Karpas-422 (cell line): ENCODE results near the gene CTU1. TPM values are rescaled to one million over a fixed set of nuclear protein-coding genes. Genes with fewer than 3 reads are reported as not detected.

ENCODE experiments used
- DNase-seq: peaks from one replicate; pipeline ENCODE4 v3.0.0-alpha.2; 2015
- H2AFZ ChIP-seq: fragments of 200-600 bp; sonication (generic); 2 replicates; pipeline ENCODE4 v1.6.1; 2014; ENCODE audit warnings: antibody characterized with exemption, low read length, mixed read lengths
- H3K27ac ChIP-seq: fragments of 200-600 bp; sonication (generic); 2 replicates; pipeline ENCODE4 v1.5.1; 2014; ENCODE audit warnings: mild to moderate bottlenecking, low read length, moderate library complexity
- H3K27me3 ChIP-seq: fragments of 200-600 bp; sonication (generic); 2 replicates; pipeline ENCODE4 v1.6.1; 2014; ENCODE audit warnings: low read length, mixed read lengths
- H3K36me3 ChIP-seq: fragments of 200-600 bp; sonication (generic); 2 replicates; pipeline ENCODE4 v1.6.1; 2014; ENCODE audit warnings: low read length, mixed read lengths; ENCODE audit not compliant: insufficient read depth
- H3K4me1 ChIP-seq: fragments of 200-600 bp; sonication (generic); 2 replicates; pipeline ENCODE4 v1.6.1; 2014; ENCODE audit warnings: mild to moderate bottlenecking, low read length, mixed read lengths
- H3K4me2 ChIP-seq: fragments of 200-600 bp; sonication (generic); 2 replicates; pipeline ENCODE4 v1.6.1; 2014; ENCODE audit warnings: low read length, low read depth, mild to moderate bottlenecking; ENCODE audit not compliant: poor library complexity, severe bottlenecking
- H3K4me3 ChIP-seq: fragments of 200-600 bp; sonication (generic); 2 replicates; pipeline ENCODE4 v1.5.1; 2014; ENCODE audit warnings: mild to moderate bottlenecking, antibody characterized with exemption, low read length, mixed read lengths
- H3K79me2 ChIP-seq: fragments of 200-600 bp; sonication (generic); 2 replicates; pipeline ENCODE4 v1.6.1; 2014; ENCODE audit warnings: mild to moderate bottlenecking, low read length, mixed read lengths
- H3K9ac ChIP-seq: fragments of 200-600 bp; sonication (generic); 2 replicates; pipeline ENCODE4 v1.6.0; 2014; ENCODE audit warnings: low read length
- H3K9me2 ChIP-seq: fragments of 200-600 bp; sonication (generic), shearing (Covaris generic); replicated peaks from 2 replicates; pipeline ENCODE4 v1.6.0; 2014; ENCODE audit warnings: mild to moderate bottlenecking, low read length, moderate library complexity; ENCODE audit not compliant: insufficient read depth
- H3K9me3 ChIP-seq: fragments of 300-700, 200-600 bp; sonication (generic); 2 replicates; pipeline ENCODE4 v1.6.1; 2014; ENCODE audit warnings: low read length, mixed read lengths
- H4K20me1 ChIP-seq: fragments of 200-600 bp; sonication (generic); 2 replicates; pipeline ENCODE4 v1.6.1; 2014; ENCODE audit warnings: mild to moderate bottlenecking, antibody characterized with exemption, low read length, low read depth; ENCODE audit not compliant: insufficient read depth
- total RNA-seq: library from RNA; depleted of rRNA; stranded (reverse); fragments of >200 nt; shearing (Covaris generic); gene quantifications from 2 replicates; pipeline ENCODE4 v1.2.3, GENCODE V29; 2014; ENCODE audit warnings: low replicate concordance

The CTU1 gene
- total RNA-seq, 1 experiment from 2014 or later, result 3.2 TPM

DNA sequence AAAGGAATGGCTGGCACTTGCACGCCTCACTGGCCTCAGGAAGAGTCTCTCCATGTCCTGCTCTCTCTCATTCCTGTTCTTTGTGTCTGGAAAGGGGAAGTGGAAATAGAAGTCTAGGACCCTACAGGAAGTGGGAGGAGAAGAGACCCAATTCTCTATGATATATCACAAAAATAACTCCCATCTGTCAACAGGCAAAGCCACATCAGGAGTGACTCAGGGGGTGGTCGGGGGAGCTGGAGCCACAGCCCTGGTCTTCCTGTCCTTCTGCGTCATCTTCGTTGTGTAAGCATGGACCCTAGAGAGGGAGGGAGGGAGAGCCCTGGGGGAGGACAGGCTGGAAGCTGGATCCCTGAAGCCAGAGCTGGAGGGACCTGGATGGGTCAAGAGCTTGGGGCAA is 19.5 kb upstream of the CTU1 start:
- H3K4me1 ChIP-seq, result peaks cover 11% of the 10 kb centered on the region
- no peaks in the 10 kb centered on the region for H3K9me3 ChIP-seq
- no peak for DNase-seq
- no peak overlapping the region for H3K4me3 ChIP-seq
- no peaks in the 10 kb centered on the region; the same call in 1 of the 2 replicates for H4K20me1 ChIP-seq
- H3K4me2 ChIP-seq, result no peak overlapping the region
- H3K9me2 ChIP-seq, result no peaks in the 10 kb centered on the region
- H3K79me2 ChIP-seq, result no peaks in the 10 kb centered on the region
- H3K27ac ChIP-seq, result no peak overlapping the region
- H2AFZ ChIP-seq, result no peak overlapping the region
- H3K27me3 ChIP-seq, result no peaks in the 10 kb centered on the region
- no peak overlapping the region for H3K9ac ChIP-seq
- no peaks in the 10 kb centered on the region for H3K36me3 ChIP-seq

- H3K27ac ChIP-seq, result no peak overlapping the region
- no peak for DNase-seq
- H3K4me2 ChIP-seq, result no peak overlapping the region
- peaks cover 11% of the 10 kb centered on the region for H3K4me1 ChIP-seq
- no peak overlapping the region for H3K9ac ChIP-seq
- H3K9me3 ChIP-seq, result no peaks in the 10 kb centered on the region
- H3K9me2 ChIP-seq, result no peaks in the 10 kb centered on the region
- H3K36me3 ChIP-seq, result no peaks in the 10 kb centered on the region
- no peak overlapping the region for H3K4me3 ChIP-seq
- H2AFZ ChIP-seq, result no peak overlapping the region
- no peaks in the 10 kb centered on the region for H3K27me3 ChIP-seq
- H3K79me2 ChIP-seq, result no peaks in the 10 kb centered on the region
- H4K20me1 ChIP-seq, result no peaks in the 10 kb centered on the region; the same call in 1 of the 2 replicates
Observed at GRCh38 chr19:51127032-51127431, 18.8 kb upstream of the CTU1 start.

GRCh38 chr19:51125421-51126075 is 17.3 kb upstream of the CTU1 start:
- H3K9me3 ChIP-seq, result no peaks in the 10 kb centered on the region
- H3K27ac ChIP-seq, result no peak overlapping the region
- no peaks in the 10 kb centered on the region for H3K36me3 ChIP-seq
- no peak overlapping the region for H2AFZ ChIP-seq
- H3K4me2 ChIP-seq, result no peak overlapping the region
- no peaks in the 10 kb centered on the region for H3K79me2 ChIP-seq
- H3K27me3 ChIP-seq, result no peaks in the 10 kb centered on the region
- H3K9me2 ChIP-seq, result no peaks in the 10 kb centered on the region
- H4K20me1 ChIP-seq, result no peaks in the 10 kb centered on the region; the same call in 1 of the 2 replicates
- H3K9ac ChIP-seq, result no peak overlapping the region
- no peak overlapping the region for H3K4me3 ChIP-seq
- H3K4me1 ChIP-seq, result peaks cover 11% of the 10 kb centered on the region
- no peak for DNase-seq

DNA sequence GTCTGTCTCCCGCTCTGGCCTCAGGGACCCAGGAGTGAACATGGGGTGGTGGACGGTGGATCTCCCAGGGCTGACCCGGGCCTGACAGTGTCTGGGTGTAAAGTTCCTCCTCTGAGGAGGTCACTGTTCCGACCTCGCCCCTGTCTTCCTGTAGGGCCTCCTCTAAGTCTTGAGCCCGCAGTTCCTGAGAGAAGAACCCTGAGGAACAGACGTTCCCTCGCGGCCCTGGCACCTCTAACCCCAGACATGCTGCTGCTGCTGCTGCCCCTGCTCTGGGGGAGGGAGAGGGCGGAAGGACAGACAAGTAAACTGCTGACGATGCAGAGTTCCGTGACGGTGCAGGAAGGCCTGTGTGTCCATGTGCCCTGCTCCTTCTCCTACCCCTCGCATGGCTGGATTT is 16.5 kb upstream of the CTU1 start, which contains the start of gene SIGLEC9:
SIGLEC9 (plus strand) TSS at position 178 of the 400 bp plus-strand sequence; CDS start at position 247, 69 bp downstream.
- Histone ChIP-seq H3K36me3 (no peaks in the 10 kb centered on the region), H3K4me1 (peaks cover 11% of the 10 kb centered on the region), H3K9ac (peak within 1 kb of the TSS; percentile 32; the same call in 1 of the 2 replicates), H3K4me3 (no peak within 1 kb of the TSS), H2AFZ (peak within 1 kb of the TSS; percentile 31; the same call in 1 of the 2 replicates), H3K79me2 (no peaks in the 10 kb centered on the region), H3K27ac (no peak within 1 kb of the TSS), H3K9me2 (no peaks in the 10 kb centered on the region), H4K20me1 (no peaks in the 10 kb centered on the region; the same call in 1 of the 2 replicates), H3K27me3 (no peaks in the 10 kb centered on the region), H3K9me3 (no peaks in the 10 kb centered on the region), H3K4me2 (no peak within 1 kb of the TSS)
- no peak for DNase-seq

- Histone ChIP-seq H3K4me2 (no peak overlapping the region), H3K27me3 (no peaks in the 10 kb centered on the region), H3K4me3 (no peak overlapping the region), H3K27ac (no peak overlapping the region), H3K9ac (no peak overlapping the region; the same call in 1 of the 2 replicates), H2AFZ (no peak overlapping the region), H3K9me2 (no peaks in the 10 kb centered on the region), H4K20me1 (no peaks in the 10 kb centered on the region; the same call in 1 of the 2 replicates), H3K9me3 (no peaks in the 10 kb centered on the region), H3K79me2 (no peaks in the 10 kb centered on the region), H3K36me3 (no peaks in the 10 kb centered on the region), H3K4me1 (peaks cover 11% of the 10 kb centered on the region)
- DNase-seq, result no peak
Observed at GRCh38 chr19:51124216-51124615, 16.0 kb upstream of the CTU1 start.

DNA sequence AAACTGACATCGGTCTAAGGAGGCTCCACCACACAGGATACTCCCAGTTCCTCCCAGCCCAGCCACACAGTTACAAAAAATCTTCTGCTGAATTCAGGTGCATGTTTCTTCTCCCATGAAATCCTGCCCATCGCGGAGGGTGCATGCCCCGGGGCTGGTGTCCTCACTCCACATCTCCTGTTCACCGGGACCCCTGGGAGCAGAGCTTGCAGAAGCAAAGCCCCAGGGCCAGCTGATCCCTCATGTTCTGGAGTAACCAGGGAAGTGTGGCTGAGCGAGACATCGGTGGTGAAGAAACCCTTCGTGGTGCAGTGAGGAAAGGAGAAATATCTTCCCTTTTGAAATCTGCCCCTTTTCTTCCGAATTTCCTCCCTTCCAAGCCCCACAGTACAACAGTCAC is 15.6 kb upstream of the CTU1 start:
- Histone ChIP-seq H3K79me2 (no peaks in the 10 kb centered on the region), H2AFZ (peak overlapping the region; percentile 31; the same call in 1 of the 2 replicates), H3K4me2 (no peak overlapping the region), H3K4me1 (peaks cover 11% of the 10 kb centered on the region), H3K36me3 (no peaks in the 10 kb centered on the region), H3K9me2 (no peaks in the 10 kb centered on the region), H3K9ac (peak overlapping the region; percentile 32; the same call in 1 of the 2 replicates), H3K27me3 (no peaks in the 10 kb centered on the region), H3K4me3 (no peak overlapping the region), H3K9me3 (no peaks in the 10 kb centered on the region), H3K27ac (no peak overlapping the region), H4K20me1 (no peaks in the 10 kb centered on the region; the same call in 1 of the 2 replicates)
- DNase-seq, result no peak

DNA sequence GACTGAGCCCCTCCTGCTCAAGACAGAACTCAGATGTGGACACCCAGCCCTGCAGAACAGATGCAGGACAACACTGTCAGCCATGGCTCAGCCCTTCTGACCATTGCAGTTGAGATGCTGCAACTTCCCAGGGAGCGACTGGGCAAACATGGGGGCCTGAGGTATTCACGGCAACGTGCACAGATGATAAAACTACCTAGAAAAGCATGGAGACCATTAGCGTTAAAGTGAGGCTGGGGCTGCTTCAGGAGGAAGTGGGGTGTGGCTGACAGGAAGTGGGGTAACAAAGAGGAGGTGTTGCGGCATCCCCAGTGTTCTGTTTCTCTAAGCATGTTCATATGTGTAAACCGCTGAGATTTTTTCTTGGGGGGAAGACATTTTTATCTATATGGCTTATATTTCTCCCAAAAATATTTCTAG is 15.2 kb upstream of the CTU1 start:
- no peaks in the 10 kb centered on the region; the same call in 1 of the 2 replicates for H4K20me1 ChIP-seq
- no peaks in the 10 kb centered on the region for H3K27me3 ChIP-seq
- DNase-seq, result peak; percentile 60
- H3K9ac ChIP-seq, result peak overlapping the region; percentile 32; the same call in 1 of the 2 replicates
- no peak overlapping the region for H3K4me2 ChIP-seq
- peaks cover 11% of the 10 kb centered on the region for H3K4me1 ChIP-seq
- H3K9me2 ChIP-seq, result no peaks in the 10 kb centered on the region
- peak overlapping the region; percentile 31 for H2AFZ ChIP-seq
- H3K79me2 ChIP-seq, result no peaks in the 10 kb centered on the region
- no peaks in the 10 kb centered on the region for H3K9me3 ChIP-seq
- no peak overlapping the region for H3K27ac ChIP-seq
- no peaks in the 10 kb centered on the region for H3K36me3 ChIP-seq
- H3K4me3 ChIP-seq, result no peak overlapping the region

- Histone ChIP-seq H3K4me3 (no peak overlapping the region), H3K36me3 (no peaks in the 10 kb centered on the region), H3K9me3 (no peaks in the 10 kb centered on the region), H3K79me2 (no peaks in the 10 kb centered on the region), H3K4me2 (no peak overlapping the region), H4K20me1 (no peaks in the 10 kb centered on the region; the same call in 1 of the 2 replicates), H3K27me3 (no peaks in the 10 kb centered on the region), H3K27ac (no peak overlapping the region), H2AFZ (no peak overlapping the region), H3K9ac (no peak overlapping the region), H3K4me1 (peaks cover 11% of the 10 kb centered on the region), H3K9me2 (no peaks in the 10 kb centered on the region)
- DNase-seq, result no peak
Observed at GRCh38 chr19:51122112-51122981, 14.1 kb upstream of the CTU1 start.
